Measurements from ENCODE around the gene POLR2L.

- no peak for TF ChIP-seq POLR2A (IDR thresholded peaks at IDR 0.05)
- TF ChIP-seq, protein P1, sequence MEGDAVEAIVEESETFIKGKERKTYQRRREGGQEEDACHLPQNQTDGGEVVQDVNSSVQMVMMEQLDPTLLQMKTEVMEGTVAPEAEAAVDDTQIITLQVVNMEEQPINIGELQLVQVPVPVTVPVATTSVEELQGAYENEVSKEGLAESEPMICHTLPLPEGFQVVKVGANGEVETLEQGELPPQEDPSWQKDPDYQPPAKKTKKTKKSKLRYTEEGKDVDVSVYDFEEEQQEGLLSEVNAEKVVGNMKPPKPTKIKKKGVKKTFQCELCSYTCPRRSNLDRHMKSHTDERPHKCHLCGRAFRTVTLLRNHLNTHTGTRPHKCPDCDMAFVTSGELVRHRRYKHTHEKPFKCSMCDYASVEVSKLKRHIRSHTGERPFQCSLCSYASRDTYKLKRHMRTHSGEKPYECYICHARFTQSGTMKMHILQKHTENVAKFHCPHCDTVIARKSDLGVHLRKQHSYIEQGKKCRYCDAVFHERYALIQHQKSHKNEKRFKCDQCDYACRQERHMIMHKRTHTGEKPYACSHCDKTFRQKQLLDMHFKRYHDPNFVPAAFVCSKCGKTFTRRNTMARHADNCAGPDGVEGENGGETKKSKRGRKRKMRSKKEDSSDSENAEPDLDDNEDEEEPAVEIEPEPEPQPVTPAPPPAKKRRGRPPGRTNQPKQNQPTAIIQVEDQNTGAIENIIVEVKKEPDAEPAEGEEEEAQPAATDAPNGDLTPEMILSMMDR (IDR thresholded peaks at IDR 0.05) = no peak
Observed at GRCh38 chr11:845872-846495, 3.7 kb upstream of the POLR2L start.

All from testis (tissue), 2 donors.